Hepatocyte (in vitro differentiated cells): Measurements from ENCODE around the gene NXN. TPM values are rescaled to one million over a fixed set of nuclear protein-coding genes. Genes with fewer than 3 reads are reported as not detected.

ENCODE experiments used
- DNase-seq: peaks from one replicate; pipeline ENCODE4 v3.0.0-alpha.2; 2016; ENCODE audit warnings: low spot score
- H2AFZ ChIP-seq: fragments of 200-600 bp; sonication (generic); 2 replicates; pipeline ENCODE4 v1.6.0; 2016; ENCODE audit warnings: antibody characterized with exemption, mild to moderate bottlenecking
- H3K27ac ChIP-seq: fragments of 200-600 bp; sonication (generic); 2 replicates; pipeline ENCODE4 v1.5.1; 2016; ENCODE audit warnings: mild to moderate bottlenecking
- H3K27me3 ChIP-seq: fragments of 200-600 bp; sonication (generic); 2 replicates; pipeline ENCODE4 v1.6.1; 2016
- H3K36me3 ChIP-seq: fragments of 200-600 bp; sonication (generic); replicated peaks from 2 replicates; pipeline ENCODE4 v1.5.1; 2016; ENCODE audit warnings: low read depth; ENCODE audit not compliant: insufficient read depth
- H3K4me1 ChIP-seq: fragments of 200-600 bp; sonication (generic); 2 replicates; pipeline ENCODE4 v1.5.1; 2016; ENCODE audit warnings: mild to moderate bottlenecking, moderate library complexity; ENCODE audit not compliant: insufficient read depth
- H3K4me2 ChIP-seq: fragments of 200-600 bp; sonication (generic); 2 replicates; pipeline ENCODE4 v1.6.0; 2016
- H3K4me3 ChIP-seq: fragments of 200-600 bp; sonication (generic); 2 replicates; pipeline ENCODE4 v1.5.1; 2016; ENCODE audit warnings: mild to moderate bottlenecking
- H3K79me2 ChIP-seq: fragments of 200-600 bp; sonication (generic); 2 replicates; pipeline ENCODE4 v1.6.0; 2017; ENCODE audit warnings: mild to moderate bottlenecking
- H3K9me2 ChIP-seq: fragments of 200-600 bp; sonication (generic); replicated peaks from 2 replicates; pipeline ENCODE4 v1.6.0; 2017; ENCODE audit warnings: mild to moderate bottlenecking; ENCODE audit not compliant: insufficient read depth
- H3K9me3 ChIP-seq: fragments of 200-600 bp; sonication (generic); 2 replicates; pipeline ENCODE4 v1.5.1; 2016; ENCODE audit warnings: low read depth, mild to moderate bottlenecking
- H4K20me1 ChIP-seq: fragments of 200-600 bp; sonication (generic); 2 replicates; pipeline ENCODE4 v1.6.0; 2016; ENCODE audit warnings: mild to moderate bottlenecking; ENCODE audit not compliant: insufficient read depth, poor library complexity, severe bottlenecking
- CTCF ChIP-seq: fragments of 200-600 bp; sonication (generic); IDR thresholded peaks from 2 replicates; pipeline ENCODE4 v1.5.1; 2016; ENCODE audit warnings: antibody characterized with exemption, mild to moderate bottlenecking; ENCODE audit not compliant: poor library complexity
- EZH2 ChIP-seq: fragments of 200-600 bp; sonication (generic); IDR thresholded peaks from 2 replicates; pipeline ENCODE4 v1.6.1; 2016; ENCODE audit warnings: antibody characterized with exemption, mild to moderate bottlenecking, borderline replicate concordance
- EZH2phosphoT487 ChIP-seq: fragments of 200-600 bp; sonication (generic); IDR thresholded peaks from one replicate; pipeline ENCODE4 v1.6.1; 2018; ENCODE audit warnings: antibody characterized with exemption, mild to moderate bottlenecking, low read depth, moderate library complexity; ENCODE audit not compliant: unreplicated experiment, severe bottlenecking
- WGBS: methylation state at CpG from one replicate; pipeline ENCODE4 v1.1.6; 2016; ENCODE audit warnings: low lambda C conversion rate; ENCODE audit errors: missing lambda C conversion rate; 5-methylcytosine and 5-hydroxymethylcytosine counted together
- polyA plus RNA-seq: library from polyadenylated mRNA; unstranded; fragments of >200 nt; fragmentation: Nextera tagmentation; extraction: Ambion mirVana; gene quantifications from 2 replicates; pipeline ENCODE4 v1.2.1, GENCODE V29; 2016
- total RNA-seq: library from RNA; depleted of rRNA; stranded (reverse); fragments of >200 nt; gene quantifications from 2 replicates; pipeline ENCODE4 v1.2.3, GENCODE V29; 2014

Gene NXN
- total and polyA plus RNA-seq, 2 experiments from 2014 or later = 55.0 to 74.1 TPM

- Histone ChIP-seq H3K9me3 (no peaks in the 10 kb centered on the region), H3K4me2 (no peak overlapping the region), H3K27ac (peak overlapping the region; percentile 2), H3K9me2 (no peaks in the 10 kb centered on the region), H3K4me1 (peaks cover 19% of the 10 kb centered on the region), H3K27me3 (no peaks in the 10 kb centered on the region), H2AFZ (no peak overlapping the region), H3K36me3 (no peaks in the 10 kb centered on the region), H3K79me2 (peaks cover 62% of the 10 kb centered on the region), H3K4me3 (no peak overlapping the region), H4K20me1 (peaks cover 3% of the 10 kb centered on the region)
- WGBS = 86% methylated on average over 7 of the region's 7 CpGs
- TF ChIP-seq EZH2 = no peak
- no peak for TF ChIP-seq CTCF
- TF ChIP-seq EZH2phosphoT487 = no peak
- DNase-seq = no peak
Observed at GRCh38 chr17:862582-862981, 117.0 kb downstream of the NXN start.

GRCh38 chr17:861364-861763 is 118.2 kb downstream of the NXN start:
- no peaks in the 10 kb centered on the region for H3K9me2 ChIP-seq
- no peak overlapping the region for H2AFZ ChIP-seq
- DNase-seq = no peak
- no peak overlapping the region for H3K4me3 ChIP-seq
- H3K79me2 ChIP-seq = peaks cover 65% of the 10 kb centered on the region
- H3K4me1 ChIP-seq = peaks cover 19% of the 10 kb centered on the region
- peak overlapping the region; percentile 46 for H3K27ac ChIP-seq
- no peaks in the 10 kb centered on the region for H3K27me3 ChIP-seq
- TF ChIP-seq EZH2 (no peak), EZH2phosphoT487 (no peak)
- H3K36me3 ChIP-seq = no peaks in the 10 kb centered on the region
- no peaks in the 10 kb centered on the region for H3K9me3 ChIP-seq
- WGBS = 85% methylated on average over 9 of the region's 9 CpGs
- no peak overlapping the region for H3K4me2 ChIP-seq
- peaks cover 3% of the 10 kb centered on the region for H4K20me1 ChIP-seq

DNA sequence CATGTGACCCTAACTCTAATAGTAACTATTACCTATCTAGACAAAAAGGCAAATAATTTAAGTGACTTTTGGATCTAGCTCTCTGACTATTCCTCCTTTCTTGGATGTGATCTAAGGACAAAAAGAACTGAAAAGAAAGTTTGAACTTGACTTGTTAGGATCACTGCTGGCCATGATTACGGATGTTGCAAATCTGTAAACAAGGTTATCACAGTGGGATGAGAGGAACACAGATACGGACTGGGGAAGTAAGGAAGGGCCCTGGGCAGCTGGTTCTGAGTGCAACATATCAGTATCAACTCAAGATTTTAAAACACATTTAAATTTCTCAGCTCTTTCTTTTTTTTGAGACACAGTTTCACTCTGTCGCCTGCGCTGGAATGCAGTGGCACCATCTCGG is 118.8 kb downstream of the NXN start:
- TF ChIP-seq EZH2phosphoT487 (no peak), EZH2 (no peak), CTCF (no peak)
- Histone ChIP-seq H3K79me2 (peaks cover 62% of the 10 kb centered on the region), H3K27me3 (no peaks in the 10 kb centered on the region), H3K4me3 (no peak overlapping the region), H4K20me1 (peaks cover 1% of the 10 kb centered on the region), H3K36me3 (no peaks in the 10 kb centered on the region), H3K4me1 (peaks cover 19% of the 10 kb centered on the region), H3K9me3 (no peaks in the 10 kb centered on the region), H2AFZ (no peak overlapping the region), H3K27ac (peak overlapping the region; percentile 46), H3K9me2 (no peaks in the 10 kb centered on the region), H3K4me2 (no peak overlapping the region)
- DNase-seq = no peak
- 81% methylated on average over 5 of the region's 5 CpGs for WGBS

- H3K4me3 ChIP-seq = no peak overlapping the region
- DNase-seq = no peak
- peak overlapping the region; percentile 93 for H3K27ac ChIP-seq
- H4K20me1 ChIP-seq = no peaks in the 10 kb centered on the region
- peaks cover 66% of the 10 kb centered on the region for H3K79me2 ChIP-seq
- H3K9me3 ChIP-seq = no peaks in the 10 kb centered on the region
- 66% methylated on average over 4 of the region's 4 CpGs for WGBS
- no peak overlapping the region for H2AFZ ChIP-seq
- no peaks in the 10 kb centered on the region for H3K36me3 ChIP-seq
- no peaks in the 10 kb centered on the region for H3K27me3 ChIP-seq
- TF ChIP-seq EZH2 (no peak), CTCF (no peak), EZH2phosphoT487 (no peak)
- H3K4me1 ChIP-seq = peaks cover 19% of the 10 kb centered on the region
- peak overlapping the region; percentile 16 for H3K4me2 ChIP-seq
- H3K9me2 ChIP-seq = no peaks in the 10 kb centered on the region
Observed at GRCh38 chr17:859824-860195, 119.8 kb downstream of the NXN start.
